HepG2 (cell line): Measurements from ENCODE around the gene SLC5A6. TPM values are rescaled to one million over a fixed set of nuclear protein-coding genes. Genes with fewer than 3 reads are reported as not detected.

Experiments used
- AGO1 ChIP-seq: fragments of 200-400 bp; formaldehyde crosslinking; IDR thresholded peaks from 2 replicates; pipeline ENCODE4 v1.6.1; 2017; ENCODE audit warnings: mild to moderate bottlenecking, low read depth, low read length, moderate library complexity; ENCODE audit not compliant: poor library complexity, severe bottlenecking
- BATF2 ChIP-seq: sonication (generic); formaldehyde crosslinking; IDR thresholded peaks from 2 replicates; pipeline ENCODE4 v1.8.0; 2022; ENCODE audit warnings: mild to moderate bottlenecking, missing genetic modification reagents, moderate library complexity
- CHD4 ChIP-seq: fragments of 200-600 bp; sonication (generic); IDR thresholded peaks from 2 replicates; pipeline ENCODE4 v1.7.0; 2017; ENCODE audit warnings: mild to moderate bottlenecking, low read length, borderline replicate concordance
- EZH2 ChIP-seq: conservative IDR thresholded peaks from 2 replicates; pipeline ENCODE4 v1.6.1; 2012; ENCODE audit warnings: mild to moderate bottlenecking, low read depth, low read length, moderate library complexity
- FLYWCH1 ChIP-seq: sonication (generic); formaldehyde crosslinking; IDR thresholded peaks from 2 replicates; pipeline ENCODE4 v1.8.1; 2023; ENCODE audit warnings: mild to moderate bottlenecking, missing genetic modification reagents
- HMG20A ChIP-seq: IDR thresholded peaks from 2 replicates; pipeline ENCODE4 v1.6.1; 2016; ENCODE audit warnings: borderline replicate concordance
- ISX ChIP-seq: sonication (generic); formaldehyde crosslinking; conservative IDR thresholded peaks from 2 replicates; pipeline ENCODE4 v1.5.0; 2020; ENCODE audit warnings: missing genetic modification reagents
- NFIC ChIP-seq: IDR thresholded peaks from 2 replicates; pipeline ENCODE4 v1.6.1; 2012; ENCODE audit warnings: mild to moderate bottlenecking, low read length, inconsistent platforms
- NR2F1 ChIP-seq, 2 experiments: fragments of 450-650 bp in 1 of 2; formaldehyde crosslinking in 1 of 2; IDR thresholded peaks; 2 replicates each; pipeline versions ENCODE4 v1.5.0 to v1.6.1; 2016 to 2020; ENCODE audit warnings: mild to moderate bottlenecking in 1 of 2, missing compliant biosample characterization in 1 of 2, missing genetic modification reagents in 1 of 2, moderate library complexity in 1 of 2
- REPIN1 ChIP-seq: sonication (generic); formaldehyde crosslinking; IDR thresholded peaks from 2 replicates; pipeline ENCODE4 v1.8.0; 2022; ENCODE audit warnings: missing genetic modification reagents, low read depth, mild to moderate bottlenecking, borderline replicate concordance
- SOX5 ChIP-seq: IDR thresholded peaks from 2 replicates; pipeline ENCODE4 v1.6.1; 2016; ENCODE audit warnings: borderline replicate concordance
- SRF ChIP-seq: IDR thresholded peaks from 2 replicates; pipeline ENCODE4 v1.6.1; 2011; ENCODE audit warnings: mild to moderate bottlenecking, low read depth, low read length, moderate library complexity
- ZNF30 ChIP-seq: sonication (generic); formaldehyde crosslinking; IDR thresholded peaks from 2 replicates; pipeline ENCODE4 v1.5.0; 2020; ENCODE audit warnings: mild to moderate bottlenecking, missing genetic modification reagents
- ZNF432 ChIP-seq: sonication (generic); formaldehyde crosslinking; IDR thresholded peaks from 2 replicates; pipeline ENCODE4 v1.5.0; 2020; ENCODE audit warnings: missing genetic modification reagents, mild to moderate bottlenecking, borderline replicate concordance
- ZNF549 ChIP-seq: sonication (generic); formaldehyde crosslinking; IDR thresholded peaks from 2 replicates; pipeline ENCODE4 v1.5.0; 2020; ENCODE audit warnings: missing genetic modification reagents
- ZNF639 ChIP-seq: conservative IDR thresholded peaks from 2 replicates; pipeline ENCODE4 v1.6.1; 2018; ENCODE audit warnings: missing genetic modification reagents
- ZNF644 ChIP-seq: IDR thresholded peaks from 2 replicates; pipeline ENCODE4 v1.6.1; 2016; ENCODE audit warnings: low read depth
- ZNF678 ChIP-seq: sonication (generic); formaldehyde crosslinking; IDR thresholded peaks from 2 replicates; pipeline ENCODE4 v1.4.0; 2020; ENCODE audit warnings: mild to moderate bottlenecking, missing genetic modification reagents
- ZNF780A ChIP-seq: sonication (generic); formaldehyde crosslinking; IDR thresholded peaks from 2 replicates; pipeline ENCODE4 v1.8.0; 2022; ENCODE audit warnings: mild to moderate bottlenecking, missing genetic modification reagents, moderate library complexity
- ZSCAN12 ChIP-seq: sonication (generic); formaldehyde crosslinking; IDR thresholded peaks from 2 replicates; pipeline ENCODE4 v1.9.0; 2021; ENCODE audit warnings: mild to moderate bottlenecking, missing genetic modification reagents
- polyA plus RNA-seq, 8 experiments: library from polyadenylated mRNA; depleted of rRNA in 3 of 8; stranded (reverse) in 7 of 8; unstranded in 1 of 8; fragments of >200 nt; fragmentation: Illumina TruSeq in 4 of 8; extraction: Trizol in 4 of 8; gene quantifications; 2 replicates each; pipeline versions ENCODE4 v1.2.1 to v1.2.3, GENCODE V29; 2011 to 2016; ENCODE audit warnings: low read depth in 4 of 8, missing spikeins in 1 of 8, mixed read lengths in 1 of 8; ENCODE audit not compliant: insufficient read depth in 1 of 8
- total RNA-seq, 5 experiments: library from RNA; depleted of rRNA; stranded (reverse); fragments of >200 nt; fragmentation: Illumina TruSeq; extraction: Trizol; gene quantifications; 2 replicates each; pipeline ENCODE4 v1.2.3, GENCODE V29; 2016; ENCODE audit warnings: low read depth in 1 of 5
- TF ChIP-seq, protein P1 (sequence below): sonication (generic); formaldehyde crosslinking; IDR thresholded peaks from 2 replicates; pipeline ENCODE4 v1.4.0; 2020; ENCODE audit warnings: mild to moderate bottlenecking, missing genetic modification reagents, borderline replicate concordance
- TF ChIP-seq, protein P2 (sequence below): sonication (generic); formaldehyde crosslinking; IDR thresholded peaks from 2 replicates; pipeline ENCODE4 v1.5.1; 2020; ENCODE audit warnings: mild to moderate bottlenecking, moderate library complexity, missing genetic modification reagents

SLC5A6 gene
- total and polyA plus RNA-seq, 2 of the 13 experiments (the other 11 are each of a cell fraction or from before 2014, with no cell fraction given), result 135 to 417 TPM

DNA sequence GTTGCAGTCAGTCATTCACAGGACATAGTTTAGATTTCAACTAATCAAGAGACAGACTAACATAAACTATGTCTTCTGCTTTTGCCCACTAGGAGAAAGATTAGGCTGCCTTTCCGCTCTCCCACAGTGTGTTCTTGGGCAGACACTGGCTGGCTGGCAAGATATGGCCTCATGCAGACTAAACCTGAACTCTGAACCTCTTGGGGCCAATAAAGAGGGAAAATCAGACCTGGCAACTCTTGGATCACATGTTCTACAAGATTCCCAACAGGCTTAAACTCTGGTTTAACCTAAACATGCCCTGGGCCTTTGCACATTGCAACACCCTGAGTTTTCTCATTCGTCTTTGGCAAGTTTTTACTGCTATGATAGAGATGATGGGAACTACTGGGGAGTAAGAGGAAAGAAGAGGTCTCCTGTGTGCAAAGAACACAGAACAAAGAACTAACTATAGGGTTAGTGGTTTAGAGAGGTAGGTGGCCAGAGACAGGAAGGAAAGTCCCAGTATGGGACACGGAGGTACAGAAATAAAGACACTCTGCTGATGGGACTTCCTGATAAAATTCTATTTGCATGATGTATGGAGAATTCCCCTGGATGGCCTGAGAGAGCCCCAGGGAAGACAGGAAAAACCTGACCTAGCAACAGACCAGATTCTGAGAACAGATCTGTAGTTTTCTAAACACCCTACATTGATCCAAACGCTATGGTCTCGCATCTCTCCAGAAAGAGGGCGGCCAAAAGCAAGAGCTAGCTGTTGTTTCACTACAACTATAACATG lies 2.3 kb downstream of the SLC5A6 start (continued):
- TF ChIP-seq ZNF639 (CRISPR knock-in tag) (0 out of 2 replicates have a peak, but pooled peaks have one; percentile 22), NFIC (0 out of 2 replicates have a peak, but pooled peaks have one; percentile 27), EZH2 (no peak), ZNF644 (CRISPR knock-in tag) (peak; percentile 73; the same call in 1 of the 2 replicates), CHD4 (no peak), NR2F1 (CRISPR knock-in tag; IDR thresholded peaks at IDR 0.05) (peak; percentile 7 to 16; a peak in 1 of 4 replicates), BATF2 (CRISPR knock-in tag) (no peak), SRF (no peak), ZSCAN12 (CRISPR knock-in tag) (no peak), ZNF432 (no peak), ZNF549 (CRISPR knock-in tag) (no peak), REPIN1 (CRISPR knock-in tag) (no peak), SOX5 (CRISPR knock-in tag) (no peak), HMG20A (CRISPR knock-in tag) (peak; percentile 57; the same call in 1 of the 2 replicates), FLYWCH1 (CRISPR knock-in tag) (no peak), ZNF678 (CRISPR knock-in tag) (no peak), ISX (CRISPR knock-in tag) (no peak), ZNF30 (CRISPR knock-in tag) (no peak), ZNF780A (CRISPR knock-in tag) (no peak), AGO1 (no peak)
- TF ChIP-seq, protein P1, sequence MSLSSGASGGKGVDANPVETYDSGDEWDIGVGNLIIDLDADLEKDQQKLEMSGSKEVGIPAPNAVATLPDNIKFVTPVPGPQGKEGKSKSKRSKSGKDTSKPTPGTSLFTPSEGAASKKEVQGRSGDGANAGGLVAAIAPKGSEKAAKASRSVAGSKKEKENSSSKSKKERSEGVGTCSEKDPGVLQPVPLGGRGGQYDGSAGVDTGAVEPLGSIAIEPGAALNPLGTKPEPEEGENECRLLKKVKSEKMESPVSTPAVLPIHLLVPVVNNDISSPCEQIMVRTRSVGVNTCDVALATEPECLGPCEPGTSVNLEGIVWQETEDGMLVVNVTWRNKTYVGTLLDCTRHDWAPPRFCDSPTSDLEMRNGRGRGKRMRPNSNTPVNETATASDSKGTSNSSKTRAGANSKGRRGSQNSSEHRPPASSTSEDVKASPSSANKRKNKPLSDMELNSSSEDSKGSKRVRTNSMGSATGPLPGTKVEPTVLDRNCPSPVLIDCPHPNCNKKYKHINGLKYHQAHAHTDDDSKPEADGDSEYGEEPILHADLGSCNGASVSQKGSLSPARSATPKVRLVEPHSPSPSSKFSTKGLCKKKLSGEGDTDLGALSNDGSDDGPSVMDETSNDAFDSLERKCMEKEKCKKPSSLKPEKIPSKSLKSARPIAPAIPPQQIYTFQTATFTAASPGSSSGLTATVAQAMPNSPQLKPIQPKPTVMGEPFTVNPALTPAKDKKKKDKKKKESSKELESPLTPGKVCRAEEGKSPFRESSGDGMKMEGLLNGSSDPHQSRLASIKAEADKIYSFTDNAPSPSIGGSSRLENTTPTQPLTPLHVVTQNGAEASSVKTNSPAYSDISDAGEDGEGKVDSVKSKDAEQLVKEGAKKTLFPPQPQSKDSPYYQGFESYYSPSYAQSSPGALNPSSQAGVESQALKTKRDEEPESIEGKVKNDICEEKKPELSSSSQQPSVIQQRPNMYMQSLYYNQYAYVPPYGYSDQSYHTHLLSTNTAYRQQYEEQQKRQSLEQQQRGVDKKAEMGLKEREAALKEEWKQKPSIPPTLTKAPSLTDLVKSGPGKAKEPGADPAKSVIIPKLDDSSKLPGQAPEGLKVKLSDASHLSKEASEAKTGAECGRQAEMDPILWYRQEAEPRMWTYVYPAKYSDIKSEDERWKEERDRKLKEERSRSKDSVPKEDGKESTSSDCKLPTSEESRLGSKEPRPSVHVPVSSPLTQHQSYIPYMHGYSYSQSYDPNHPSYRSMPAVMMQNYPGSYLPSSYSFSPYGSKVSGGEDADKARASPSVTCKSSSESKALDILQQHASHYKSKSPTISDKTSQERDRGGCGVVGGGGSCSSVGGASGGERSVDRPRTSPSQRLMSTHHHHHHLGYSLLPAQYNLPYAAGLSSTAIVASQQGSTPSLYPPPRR, result no peak
- TF ChIP-seq, protein P2, sequence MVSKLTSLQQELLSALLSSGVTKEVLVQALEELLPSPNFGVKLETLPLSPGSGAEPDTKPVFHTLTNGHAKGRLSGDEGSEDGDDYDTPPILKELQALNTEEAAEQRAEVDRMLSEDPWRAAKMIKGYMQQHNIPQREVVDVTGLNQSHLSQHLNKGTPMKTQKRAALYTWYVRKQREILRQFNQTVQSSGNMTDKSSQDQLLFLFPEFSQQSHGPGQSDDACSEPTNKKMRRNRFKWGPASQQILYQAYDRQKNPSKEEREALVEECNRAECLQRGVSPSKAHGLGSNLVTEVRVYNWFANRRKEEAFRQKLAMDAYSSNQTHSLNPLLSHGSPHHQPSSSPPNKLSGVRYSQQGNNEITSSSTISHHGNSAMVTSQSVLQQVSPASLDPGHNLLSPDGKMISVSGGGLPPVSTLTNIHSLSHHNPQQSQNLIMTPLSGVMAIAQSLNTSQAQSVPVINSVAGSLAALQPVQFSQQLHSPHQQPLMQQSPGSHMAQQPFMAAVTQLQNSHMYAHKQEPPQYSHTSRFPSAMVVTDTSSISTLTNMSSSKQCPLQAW (CRISPR knock-in tag), result peak; percentile 33; the same call in 1 of the 2 replicates
